Measurements from ENCODE around the gene RAB40A. TPM values are rescaled to one million over a fixed set of nuclear protein-coding genes. Genes with fewer than 3 reads are reported as not detected.
A peak's percentile ranks its signal among the peaks of the same experiment; 100 is the strongest.
"Not testable (repeated sequence)": the region's sequence is repeated elsewhere in the genome, so short reads cannot be mapped to it uniquely, and the experiment has no call there.

RAB40A gene
- total RNA-seq, 3 donors from 2014 or later, result 0.48 to 2.5 (median 2.3) TPM

DNA sequence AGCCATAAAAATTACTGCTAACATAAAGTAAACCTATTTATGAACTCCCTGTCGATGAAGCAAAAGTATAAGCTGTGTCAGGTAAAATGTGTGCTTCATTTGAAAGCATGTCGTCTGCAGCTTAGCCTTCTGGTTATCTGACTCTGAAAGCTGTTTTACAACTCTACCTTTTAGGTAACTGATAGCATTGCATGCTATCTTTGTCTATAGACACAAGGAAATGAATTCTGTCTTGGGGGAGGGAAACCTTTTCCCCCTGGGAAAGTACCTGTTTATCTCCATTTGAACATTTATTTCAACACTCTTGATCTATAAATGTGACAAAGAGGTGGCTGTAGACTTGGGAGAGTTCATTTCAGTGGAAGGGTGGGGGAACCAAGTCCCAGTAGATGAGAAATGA is 51.4 kb downstream of the RAB40A start:
- no peak for DNase-seq (ENCODE audit: low spot score in 2 of 2)
- H3K4me1 ChIP-seq, result no peaks in the 10 kb centered on the region
- H3K27me3 ChIP-seq, result peaks cover 0 to 60% of the 10 kb centered on the region in 2 donors
- H3K9me3 ChIP-seq, result peaks cover 0 to 6% of the 10 kb centered on the region in 2 donors
- intact Hi-C loops (cut with DNase I; ENCODE audit: low total_unique reads), result no loop called here
- no peak overlapping the region for H3K27ac ChIP-seq
- H3K36me3 ChIP-seq, result no peaks in the 10 kb centered on the region
- no peak for TF ChIP-seq POLR2AphosphoS5 (IDR thresholded peaks at IDR 0.05)
- no peak for TF ChIP-seq POLR2A (IDR thresholded peaks at IDR 0.05)
- TF ChIP-seq, protein P1, sequence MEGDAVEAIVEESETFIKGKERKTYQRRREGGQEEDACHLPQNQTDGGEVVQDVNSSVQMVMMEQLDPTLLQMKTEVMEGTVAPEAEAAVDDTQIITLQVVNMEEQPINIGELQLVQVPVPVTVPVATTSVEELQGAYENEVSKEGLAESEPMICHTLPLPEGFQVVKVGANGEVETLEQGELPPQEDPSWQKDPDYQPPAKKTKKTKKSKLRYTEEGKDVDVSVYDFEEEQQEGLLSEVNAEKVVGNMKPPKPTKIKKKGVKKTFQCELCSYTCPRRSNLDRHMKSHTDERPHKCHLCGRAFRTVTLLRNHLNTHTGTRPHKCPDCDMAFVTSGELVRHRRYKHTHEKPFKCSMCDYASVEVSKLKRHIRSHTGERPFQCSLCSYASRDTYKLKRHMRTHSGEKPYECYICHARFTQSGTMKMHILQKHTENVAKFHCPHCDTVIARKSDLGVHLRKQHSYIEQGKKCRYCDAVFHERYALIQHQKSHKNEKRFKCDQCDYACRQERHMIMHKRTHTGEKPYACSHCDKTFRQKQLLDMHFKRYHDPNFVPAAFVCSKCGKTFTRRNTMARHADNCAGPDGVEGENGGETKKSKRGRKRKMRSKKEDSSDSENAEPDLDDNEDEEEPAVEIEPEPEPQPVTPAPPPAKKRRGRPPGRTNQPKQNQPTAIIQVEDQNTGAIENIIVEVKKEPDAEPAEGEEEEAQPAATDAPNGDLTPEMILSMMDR (IDR thresholded peaks at IDR 0.05), result no peak
- H3K4me3 ChIP-seq, result no peak overlapping the region

DNA sequence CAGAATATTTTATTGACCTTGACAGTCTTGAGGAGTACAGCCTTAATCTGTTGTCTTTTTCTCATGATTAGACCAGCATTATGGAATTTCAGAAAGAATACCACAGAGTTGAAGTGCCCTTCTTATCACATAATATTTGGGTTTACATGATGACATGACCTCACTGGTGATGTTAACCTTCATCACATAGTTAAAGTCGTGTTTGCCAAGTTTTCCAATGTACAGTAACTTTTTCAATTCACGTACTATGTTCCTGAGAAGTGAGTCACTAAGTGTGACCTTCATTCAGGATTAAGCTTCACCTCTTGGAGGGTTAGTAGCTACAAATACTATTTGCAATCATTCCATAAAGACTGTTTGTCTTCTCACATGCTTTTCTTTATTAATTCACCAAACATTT is 52.1 kb downstream of the RAB40A start:
- TF ChIP-seq, protein P1 (IDR thresholded peaks at IDR 0.05), result no peak
- no peak for TF ChIP-seq POLR2A (IDR thresholded peaks at IDR 0.05)
- TF ChIP-seq POLR2AphosphoS5 (IDR thresholded peaks at IDR 0.05), result no peak
- H3K27me3 ChIP-seq, result peaks cover 0 to 58% of the 10 kb centered on the region in 2 donors
- H3K4me1 ChIP-seq, result no peaks in the 10 kb centered on the region
- no peak overlapping the region for H3K4me3 ChIP-seq
- no peak overlapping the region for H3K27ac ChIP-seq
- intact Hi-C loops (cut with DNase I; ENCODE audit: low total_unique reads), result no loop called here
- no peaks in the 10 kb centered on the region for H3K36me3 ChIP-seq
- peaks cover 0 to 3% of the 10 kb centered on the region in 2 donors for H3K9me3 ChIP-seq
- no peak for DNase-seq (ENCODE audit: low spot score in 2 of 2)

DNA sequence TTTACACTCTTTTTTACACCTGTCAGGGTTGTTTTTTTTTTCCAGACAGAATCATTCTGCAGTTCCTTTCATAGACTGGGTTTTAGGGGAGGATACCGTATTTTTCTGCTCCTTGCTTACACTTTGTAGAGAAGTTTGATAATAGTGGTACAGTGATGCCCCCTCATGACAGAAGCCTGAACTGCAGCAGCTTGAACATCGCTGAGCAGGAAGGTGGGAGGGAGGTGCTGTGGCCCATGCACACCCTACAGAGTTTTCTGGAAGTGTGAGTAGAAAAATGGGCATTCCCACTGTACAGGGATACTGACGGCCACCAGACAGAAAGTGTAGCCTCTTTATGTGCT is 54.5 kb downstream of the RAB40A start:
- intact Hi-C loops (cut with DNase I; ENCODE audit: low total_unique reads), result no loop called here
- DNase-seq (ENCODE audit: low spot score in 2 of 2), result peak; percentile 39 to 61
- Histone ChIP-seq H3K4me3 (peak overlapping the region; percentile 26 to 61 (median 47)), H3K4me1 (no peaks in the 10 kb centered on the region), H3K27ac (no peak overlapping the region), H3K36me3 (no peaks in the 10 kb centered on the region), H3K27me3 (peaks cover 0 to 47% of the 10 kb centered on the region in 2 donors), H3K9me3 (no peaks in the 10 kb centered on the region)
- TF ChIP-seq POLR2AphosphoS5 (IDR thresholded peaks at IDR 0.05), result no peak
- TF ChIP-seq, protein P1 (IDR thresholded peaks at IDR 0.05), result peak in 2 of 3 donors; percentile 57 to 59

DNA sequence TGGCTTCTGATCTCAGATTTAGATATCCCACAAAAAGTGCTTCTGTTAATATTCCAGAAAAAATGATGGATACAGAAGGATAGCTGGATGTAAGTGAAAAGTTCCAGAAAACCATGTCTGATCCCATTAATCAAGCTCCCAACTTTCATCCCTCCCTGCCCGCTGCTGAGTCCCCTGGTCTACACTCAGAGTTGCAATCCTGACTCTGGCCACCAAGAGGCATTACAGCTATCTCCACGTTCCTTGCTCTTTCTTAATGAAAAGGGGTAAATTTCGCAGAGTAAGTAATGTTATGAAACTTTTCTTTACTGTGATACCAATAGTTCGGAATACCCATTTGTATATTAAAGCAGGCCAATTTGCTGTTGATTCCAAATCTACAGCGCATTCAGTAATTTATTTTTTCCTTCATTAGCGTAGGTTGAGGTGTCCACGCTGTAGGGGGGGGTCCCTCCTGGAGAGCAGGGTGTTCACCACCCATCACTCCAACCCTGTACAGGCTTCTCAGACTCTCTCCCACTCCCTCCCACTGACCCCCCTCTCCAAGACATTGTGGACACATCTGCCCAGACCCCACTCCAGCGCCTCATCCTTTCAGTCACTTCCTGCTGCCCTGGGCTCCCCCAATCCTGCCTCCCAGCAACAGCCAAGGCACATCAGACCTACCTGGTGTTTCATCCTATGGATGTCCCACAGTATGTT is 55.1 kb downstream of the RAB40A start:
- Histone ChIP-seq H3K27ac (no peak overlapping the region), H3K4me1 (no peaks in the 10 kb centered on the region), H3K36me3 (no peaks in the 10 kb centered on the region), H3K27me3 (peaks cover 0 to 42% of the 10 kb centered on the region in 2 donors), H3K9me3 (no peaks in the 10 kb centered on the region), H3K4me3 (peak overlapping the region; percentile 26 to 61 (median 47))
- no peak for TF ChIP-seq POLR2AphosphoS5 (IDR thresholded peaks at IDR 0.05)
- TF ChIP-seq, protein P1 (IDR thresholded peaks at IDR 0.05), result peak in 2 of 3 donors; percentile 16 to 25
- intact Hi-C loops (cut with DNase I; ENCODE audit: low total_unique reads), result no loop called here
- no peak for DNase-seq (ENCODE audit: low spot score in 2 of 2)

DNA sequence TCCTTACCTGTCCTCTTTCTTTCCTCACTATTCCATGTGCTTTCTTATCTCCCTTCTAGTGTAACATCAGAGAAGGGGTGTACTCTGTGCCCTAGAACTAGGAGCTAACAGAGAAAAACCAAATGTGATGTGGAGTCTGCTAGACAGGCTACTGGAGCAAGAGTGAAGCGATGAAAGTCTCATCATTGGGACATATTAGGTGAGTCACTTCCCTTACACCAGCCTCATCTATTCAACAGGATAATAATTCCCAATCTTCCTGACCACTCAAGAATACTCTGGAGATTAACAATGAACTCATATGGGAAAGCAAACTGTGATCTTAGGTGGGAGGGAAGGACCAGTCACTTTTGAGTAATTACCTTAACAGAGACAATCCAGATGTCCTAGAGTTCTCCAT is 58.1 kb downstream of the RAB40A start:
- peaks cover 0 to 34% of the 10 kb centered on the region in 2 donors for H3K27me3 ChIP-seq
- DNase-seq (ENCODE audit: low spot score in 2 of 2), result no peak
- TF ChIP-seq POLR2AphosphoS5 (IDR thresholded peaks at IDR 0.05), result no peak
- TF ChIP-seq POLR2A (IDR thresholded peaks at IDR 0.05), result no peak
- TF ChIP-seq, protein P1 (IDR thresholded peaks at IDR 0.05), result no peak
- intact Hi-C loops (cut with DNase I; ENCODE audit: low total_unique reads), result no loop called here
- H3K9me3 ChIP-seq, result no peaks in the 10 kb centered on the region
- no peak overlapping the region for H3K27ac ChIP-seq
- H3K4me1 ChIP-seq, result no peaks in the 10 kb centered on the region
- no peak overlapping the region for H3K4me3 ChIP-seq
- no peaks in the 10 kb centered on the region for H3K36me3 ChIP-seq

DNA sequence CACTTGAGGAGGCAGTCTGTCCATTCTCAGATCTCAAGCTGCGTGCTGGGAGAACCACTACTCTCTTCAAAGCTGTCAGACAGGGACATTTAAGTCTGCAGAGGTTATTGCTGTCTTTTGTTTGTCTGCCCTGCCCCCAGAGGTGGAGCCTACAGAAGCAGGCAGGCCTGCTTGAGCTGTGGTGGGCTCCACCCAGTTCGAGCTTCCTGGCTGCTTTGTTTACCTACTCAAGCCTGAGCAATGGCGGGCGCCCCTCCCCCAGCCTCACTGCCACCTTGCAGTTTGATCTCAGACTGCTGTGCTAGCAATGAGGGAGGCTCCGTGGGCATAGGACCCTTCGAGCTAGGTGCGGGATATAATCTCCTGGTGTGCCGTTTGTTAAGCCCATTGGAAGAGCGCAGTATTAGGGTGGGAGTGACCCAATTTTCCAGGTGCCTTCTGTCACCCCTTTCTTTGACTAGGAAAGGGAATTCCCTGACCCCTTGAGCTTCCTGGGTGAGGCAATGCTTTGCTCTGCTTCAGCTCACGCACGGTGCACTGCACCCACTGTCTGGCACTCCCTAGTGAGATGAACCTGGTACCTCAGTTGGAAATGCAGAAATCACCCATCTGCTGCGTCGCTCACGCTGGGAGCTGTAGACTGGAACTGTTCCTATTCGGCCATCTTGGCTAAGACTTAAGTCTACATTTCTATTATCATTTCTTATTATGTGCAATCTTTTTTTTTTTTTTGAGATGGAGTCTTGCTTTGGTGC is 59.1 kb downstream of the RAB40A start:
- H3K4me3 ChIP-seq; intact Hi-C loops (cut with DNase I; ENCODE audit: low total_unique reads); H3K36me3 ChIP-seq; H3K4me1 ChIP-seq; H3K9me3 ChIP-seq; H3K27ac ChIP-seq; DNase-seq (ENCODE audit: low spot score in 2 of 2): not testable (repeated sequence)
- H3K27me3 ChIP-seq, result peaks cover 0 to 34% of the 10 kb centered on the region in 2 donors
